Type B pancreatic cell (in vitro differentiated cells): ENCODE results near the gene ABHD12B. TPM values are rescaled to one million over a fixed set of nuclear protein-coding genes. Genes with fewer than 3 reads are reported as not detected.

Experiments
- DNase-seq: peaks from one replicate; pipeline ENCODE4 v3.0.0; 2021; ENCODE audit warnings: mixed read lengths; ENCODE audit not compliant: unreplicated experiment; ENCODE audit errors: extremely low spot score
- H3K27ac Mint-ChIP-seq: 2 replicates; pipeline ENCODE4 v1.8.0; 2021; ENCODE audit warnings: mild to moderate bottlenecking, mixed read lengths
- H3K27me3 Mint-ChIP-seq: 2 replicates; pipeline ENCODE4 v1.8.0; 2021; ENCODE audit warnings: mixed read lengths
- H3K36me3 Mint-ChIP-seq: 2 replicates; pipeline ENCODE4 v1.8.0; 2021; ENCODE audit warnings: mixed read lengths
- H3K4me1 Mint-ChIP-seq: one replicate; pipeline ENCODE4 v1.8.0; 2021; ENCODE audit warnings: mixed read lengths; ENCODE audit not compliant: unreplicated experiment
- H3K4me3 Mint-ChIP-seq: 2 replicates; pipeline ENCODE4 v1.8.0; 2021; ENCODE audit warnings: mild to moderate bottlenecking, mixed read lengths
- H3K9me3 Mint-ChIP-seq: 2 replicates; pipeline ENCODE4 v1.8.0; 2021; ENCODE audit warnings: mixed read lengths
- CTCF ChIP-seq: fragments of 200-600 bp; sonication (generic); conservative IDR thresholded peaks from 2 replicates; pipeline ENCODE4 v1.5.0; 2021; ENCODE audit warnings: antibody characterized with exemption, mild to moderate bottlenecking
- total RNA-seq: library from RNA; stranded (reverse); gene quantifications from 2 replicates; pipeline ENCODE4 v1.2.1, GENCODE V29; 2021; ENCODE audit warnings: low replicate concordance

Gene ABHD12B
- total RNA-seq, 1 donor from 2014 or later = 0.17 TPM

- no peak for TF ChIP-seq CTCF
- Mint-ChIP-seq H3K27ac (peak overlapping the region; percentile 97), H3K27me3 (no peaks in the 10 kb centered on the region), H3K9me3 (peaks cover 5% of the 10 kb centered on the region), H3K36me3 (no peaks in the 10 kb centered on the region), H3K4me3 (no peak overlapping the region), H3K4me1 (peaks cover 7% of the 10 kb centered on the region)
- DNase-seq = no peak
Measured at GRCh38 chr14:50897658-50898175, 25.9 kb downstream of the ABHD12B start.

GRCh38 chr14:50901361-50901760 lies 29.5 kb downstream of the ABHD12B start:
- peaks cover 5% of the 10 kb centered on the region for H3K9me3 Mint-ChIP-seq
- no peak for TF ChIP-seq CTCF
- no peak for DNase-seq
- H3K4me3 Mint-ChIP-seq = no peak overlapping the region
- no peak overlapping the region for H3K27ac Mint-ChIP-seq
- H3K4me1 Mint-ChIP-seq = peaks cover 1% of the 10 kb centered on the region
- H3K36me3 Mint-ChIP-seq = peaks cover 6% of the 10 kb centered on the region
- no peaks in the 10 kb centered on the region for H3K27me3 Mint-ChIP-seq

DNA sequence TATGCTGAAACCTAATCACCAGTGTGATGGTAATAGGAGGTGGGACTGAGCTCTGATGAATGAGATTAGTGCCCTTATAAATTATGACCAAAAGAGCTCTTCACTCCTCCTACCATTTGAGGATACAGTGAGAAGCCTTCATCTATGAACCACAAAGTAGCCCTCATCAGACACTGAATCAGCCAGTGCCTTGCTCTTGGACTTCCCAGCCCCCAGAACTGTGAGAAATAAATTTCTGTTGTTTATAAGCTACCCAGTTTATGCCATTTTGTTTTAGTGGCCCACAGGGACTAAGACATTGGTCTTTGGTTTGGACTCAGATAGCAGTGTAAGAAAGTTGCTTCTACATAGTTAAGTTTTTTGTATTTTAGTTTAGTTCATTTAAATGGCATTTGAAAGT lies 32.9 kb downstream of the ABHD12B start:
- Mint-ChIP-seq H3K4me3 (no peak overlapping the region), H3K27ac (no peak overlapping the region), H3K36me3 (peaks cover 18% of the 10 kb centered on the region), H3K27me3 (no peaks in the 10 kb centered on the region), H3K9me3 (no peaks in the 10 kb centered on the region), H3K4me1 (peaks cover 6% of the 10 kb centered on the region)
- no peak for TF ChIP-seq CTCF
- no peak for DNase-seq

- no peak overlapping the region for H3K27ac Mint-ChIP-seq
- H3K36me3 Mint-ChIP-seq = peaks cover 25% of the 10 kb centered on the region
- peaks cover 16% of the 10 kb centered on the region for H3K4me1 Mint-ChIP-seq
- peaks cover 8% of the 10 kb centered on the region for H3K9me3 Mint-ChIP-seq
- peaks cover 4% of the 10 kb centered on the region for H3K27me3 Mint-ChIP-seq
- no peak overlapping the region for H3K4me3 Mint-ChIP-seq
- DNase-seq = no peak
- TF ChIP-seq CTCF = no peak
Measured at GRCh38 chr14:50906326-50907065, 34.6 kb downstream of the ABHD12B start.

GRCh38 chr14:50910495-50911420 lies 38.9 kb downstream of the ABHD12B start:
- Mint-ChIP-seq H3K36me3 (peaks cover 19% of the 10 kb centered on the region), H3K27ac (peak overlapping the region; percentile 44), H3K4me3 (peak overlapping the region; percentile 51), H3K9me3 (peaks cover 8% of the 10 kb centered on the region), H3K27me3 (peaks cover 7% of the 10 kb centered on the region), H3K4me1 (peaks cover 16% of the 10 kb centered on the region)
- DNase-seq = no peak
- TF ChIP-seq CTCF = no peak
